Neural cell (in vitro differentiated cells): ENCODE results near the gene BIRC2. TPM values are rescaled to one million over a fixed set of nuclear protein-coding genes. Genes with fewer than 3 reads are reported as not detected.
"Not testable (repeated sequence)": the region's sequence is repeated elsewhere in the genome, so short reads cannot be mapped to it uniquely, and the experiment has no call there.

ENCODE experiments used
- H2AFZ ChIP-seq: fragments of 200-600, 300-800 bp; sonication (generic), shearing (Covaris generic); 2 replicates; pipeline ENCODE4 v1.6.0; 2014; ENCODE audit warnings: low read depth, mild to moderate bottlenecking, antibody characterized with exemption, low read length, moderate library complexity
- H3F3A ChIP-seq: fragments of 200-600 bp; shearing (Covaris generic); 2 replicates; pipeline ENCODE4 v1.6.1; 2016; ENCODE audit warnings: mild to moderate bottlenecking, moderate library complexity, mixed read lengths, antibody characterized with exemption, low read length; ENCODE audit not compliant: insufficient read depth, poor library complexity, severe bottlenecking
- H3K27ac ChIP-seq: fragments of 200-600, 300-800 bp; sonication (generic), shearing (Covaris generic); 2 replicates; pipeline ENCODE4 v1.5.1; 2014; ENCODE audit warnings: mild to moderate bottlenecking, low read length, moderate library complexity
- H3K27me3 ChIP-seq: fragments of 300-800, 200-600 bp; sonication (generic), shearing (Covaris generic); 2 replicates; pipeline ENCODE4 v1.6.0; 2014; ENCODE audit warnings: mild to moderate bottlenecking, low read depth, low read length, moderate library complexity; ENCODE audit not compliant: insufficient read depth
- H3K36me3 ChIP-seq: fragments of 300-800, 200-600 bp; sonication (generic), shearing (Covaris generic); 2 replicates; pipeline ENCODE4 v1.5.1; 2014; ENCODE audit warnings: mild to moderate bottlenecking, antibody characterized with exemption, low read length, moderate library complexity; ENCODE audit not compliant: insufficient read depth
- H3K4me2 ChIP-seq: fragments of 300-800, 200-600 bp; sonication (generic), shearing (Covaris generic); 2 replicates; pipeline ENCODE4 v1.6.0; 2014; ENCODE audit warnings: mild to moderate bottlenecking, low read length
- H3K4me3 ChIP-seq: fragments of 300-800, 200-600 bp; sonication (generic), shearing (Covaris generic); 2 replicates; pipeline ENCODE4 v1.5.1; 2014; ENCODE audit warnings: mild to moderate bottlenecking, low read length, moderate library complexity
- H3K79me2 ChIP-seq: fragments of 200-600 bp; shearing (Covaris generic); replicated peaks from 2 replicates; pipeline ENCODE4 v1.6.0; 2014; ENCODE audit warnings: mild to moderate bottlenecking, low read length, moderate library complexity; ENCODE audit not compliant: insufficient read depth
- H3K9ac ChIP-seq: fragments of 300-800, 200-600 bp; sonication (generic), shearing (Covaris generic); 2 replicates; pipeline ENCODE4 v1.6.1; 2016; ENCODE audit warnings: mild to moderate bottlenecking, low read length, mixed read lengths
- H3K9me2 ChIP-seq: fragments of 200-600 bp; shearing (Covaris generic); 2 replicates; pipeline ENCODE4 v1.6.1; 2016; ENCODE audit warnings: mild to moderate bottlenecking, low read length, mixed read lengths; ENCODE audit not compliant: insufficient read depth
- H3K9me3 ChIP-seq: fragments of 200-600, 300-800 bp; sonication (generic), shearing (Covaris generic); 2 replicates; pipeline ENCODE4 v1.6.1; 2016; ENCODE audit warnings: mild to moderate bottlenecking, mixed run types, low read length, moderate library complexity, mixed read lengths
- H4K20me1 ChIP-seq: fragments of 200-600 bp; shearing (Covaris generic); 2 replicates; pipeline ENCODE4 v1.6.1; 2016; ENCODE audit warnings: mild to moderate bottlenecking, mixed run types; ENCODE audit not compliant: insufficient read depth
- CTCF ChIP-seq: fragments of 450-650 bp; IDR thresholded peaks from 2 replicates; pipeline ENCODE4 v1.5.1; 2014; ENCODE audit warnings: antibody characterized with exemption, mild to moderate bottlenecking, moderate library complexity; ENCODE audit not compliant: poor library complexity, severe bottlenecking
- EP300 ChIP-seq: fragments of 450-650 bp; conservative IDR thresholded peaks from 2 replicates; pipeline ENCODE4 v1.6.1; 2014; ENCODE audit warnings: antibody characterized with exemption, mild to moderate bottlenecking, moderate library complexity; ENCODE audit not compliant: poor library complexity, severe bottlenecking
- EZH2 ChIP-seq: fragments of 200-600, 300-800 bp; shearing (Covaris generic), sonication (generic); IDR thresholded peaks from 2 replicates; pipeline ENCODE4 v1.6.1; 2014; ENCODE audit warnings: antibody characterized with exemption, low read length, borderline replicate concordance, mild to moderate bottlenecking; ENCODE audit not compliant: insufficient read depth, poor library complexity, severe bottlenecking
- MXI1 ChIP-seq: fragments of 450-650 bp; conservative IDR thresholded peaks from 2 replicates; pipeline ENCODE4 v1.6.1; 2014; ENCODE audit warnings: antibody characterized with exemption, mild to moderate bottlenecking; ENCODE audit not compliant: poor library complexity, severe bottlenecking
- POLR2AphosphoS5 ChIP-seq: IDR thresholded peaks from 2 replicates; pipeline ENCODE4 v1.6.1; 2012
- RAD21 ChIP-seq: fragments of 450-650 bp; conservative IDR thresholded peaks from 2 replicates; pipeline ENCODE4 v1.6.1; 2014; ENCODE audit warnings: antibody characterized with exemption, mild to moderate bottlenecking, moderate library complexity
- REST ChIP-seq: IDR thresholded peaks from 2 replicates; pipeline ENCODE4 v1.6.1; 2012; ENCODE audit warnings: borderline replicate concordance
- SMC3 ChIP-seq: fragments of 450-650 bp; conservative IDR thresholded peaks from 2 replicates; pipeline ENCODE4 v1.6.1; 2014; ENCODE audit warnings: antibody characterized with exemption, mild to moderate bottlenecking, moderate library complexity; ENCODE audit not compliant: poor library complexity
- TAF1 ChIP-seq: IDR thresholded peaks from 2 replicates; pipeline ENCODE4 v1.6.1; 2012; ENCODE audit warnings: low read depth
- polyA plus RNA-seq: library from polyadenylated mRNA; depleted of rRNA; stranded (reverse); fragments of >200 nt; gene quantifications from 2 replicates; pipeline ENCODE4 v1.2.3, GENCODE V29; 2014

BIRC2 gene
- polyA plus RNA-seq, 1 donor from 2014 or later: 68.7 TPM

DNA sequence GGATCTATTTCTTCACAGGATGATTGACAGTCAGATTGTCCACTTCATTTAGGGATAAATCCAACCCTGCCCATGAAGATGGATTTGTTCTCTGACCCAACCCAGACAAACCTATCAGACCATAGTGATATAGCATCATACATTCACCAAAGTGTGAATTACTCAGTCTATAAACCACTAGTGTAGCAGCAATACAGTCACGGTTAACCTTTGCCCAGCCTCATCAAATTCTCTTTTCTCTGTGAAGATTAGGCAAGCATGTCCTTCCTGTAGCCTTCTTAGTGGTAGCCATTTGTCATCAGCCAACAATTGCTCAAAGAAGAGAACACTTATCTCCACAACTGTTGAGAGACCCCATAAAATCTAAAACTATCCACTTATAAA is 14.4 kb upstream of the BIRC2 start:
- H3K79me2 ChIP-seq: no peaks in the 10 kb centered on the region
- no peaks in the 10 kb centered on the region for H4K20me1 ChIP-seq
- H3K4me3 ChIP-seq: no peak overlapping the region
- TF ChIP-seq REST: no peak
- no peak for TF ChIP-seq EZH2
- TF ChIP-seq RAD21: no peak
- TF ChIP-seq TAF1: no peak
- TF ChIP-seq SMC3: no peak
- TF ChIP-seq EP300: no peak
- TF ChIP-seq CTCF: no peak
- TF ChIP-seq POLR2AphosphoS5: no peak
- no peak for TF ChIP-seq MXI1
- no peaks in the 10 kb centered on the region for H3F3A ChIP-seq
- no peaks in the 10 kb centered on the region for H3K9me2 ChIP-seq
- H3K27ac ChIP-seq: no peak overlapping the region
- no peaks in the 10 kb centered on the region for H3K36me3 ChIP-seq
- no peak overlapping the region for H3K4me2 ChIP-seq
- H3K27me3 ChIP-seq: no peaks in the 10 kb centered on the region
- no peak overlapping the region for H2AFZ ChIP-seq
- H3K9me3 ChIP-seq: no peaks in the 10 kb centered on the region
- H3K9ac ChIP-seq: no peak overlapping the region

DNA sequence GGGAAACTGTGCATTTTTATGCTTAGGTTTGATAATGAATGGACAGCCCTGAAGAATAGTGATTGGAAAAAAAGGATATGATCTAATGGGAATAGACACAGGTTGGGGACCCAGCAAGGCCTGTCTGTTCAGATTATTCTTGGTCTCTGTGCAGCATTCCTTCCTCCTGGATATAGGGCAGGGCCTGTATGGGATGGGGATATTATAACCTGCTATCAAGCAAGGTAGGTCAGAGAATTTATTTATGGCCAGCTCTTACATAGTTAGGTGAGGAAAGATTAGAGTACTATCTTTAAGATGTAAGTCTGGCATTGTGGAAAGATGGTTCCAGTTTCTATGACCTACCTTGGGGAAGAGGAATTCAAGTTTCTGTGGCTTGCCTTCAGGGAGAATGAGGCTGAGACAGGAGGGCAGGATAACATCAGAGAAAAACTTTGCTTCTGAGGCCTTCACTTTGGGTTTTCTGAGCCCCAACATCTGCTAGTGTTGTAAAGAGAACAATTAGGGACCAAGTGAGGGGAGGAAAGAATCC is 8.5 kb upstream of the BIRC2 start:
- no peaks in the 10 kb centered on the region for H3K9me3 ChIP-seq
- H2AFZ ChIP-seq: no peak overlapping the region
- H3K79me2 ChIP-seq: no peaks in the 10 kb centered on the region
- H3K9me2 ChIP-seq: no peaks in the 10 kb centered on the region
- TF ChIP-seq POLR2AphosphoS5: no peak
- TF ChIP-seq CTCF: no peak
- no peak for TF ChIP-seq SMC3
- no peak for TF ChIP-seq MXI1
- no peak for TF ChIP-seq EZH2
- TF ChIP-seq RAD21: no peak
- TF ChIP-seq TAF1: no peak
- TF ChIP-seq EP300: no peak
- TF ChIP-seq REST: no peak
- H3K36me3 ChIP-seq: no peaks in the 10 kb centered on the region
- no peak overlapping the region for H3K4me3 ChIP-seq
- no peaks in the 10 kb centered on the region for H3K27me3 ChIP-seq
- no peak overlapping the region for H3K4me2 ChIP-seq
- H3K27ac ChIP-seq: no peak overlapping the region
- H3K9ac ChIP-seq: no peak overlapping the region
- no peaks in the 10 kb centered on the region for H3F3A ChIP-seq
- no peaks in the 10 kb centered on the region for H4K20me1 ChIP-seq

DNA sequence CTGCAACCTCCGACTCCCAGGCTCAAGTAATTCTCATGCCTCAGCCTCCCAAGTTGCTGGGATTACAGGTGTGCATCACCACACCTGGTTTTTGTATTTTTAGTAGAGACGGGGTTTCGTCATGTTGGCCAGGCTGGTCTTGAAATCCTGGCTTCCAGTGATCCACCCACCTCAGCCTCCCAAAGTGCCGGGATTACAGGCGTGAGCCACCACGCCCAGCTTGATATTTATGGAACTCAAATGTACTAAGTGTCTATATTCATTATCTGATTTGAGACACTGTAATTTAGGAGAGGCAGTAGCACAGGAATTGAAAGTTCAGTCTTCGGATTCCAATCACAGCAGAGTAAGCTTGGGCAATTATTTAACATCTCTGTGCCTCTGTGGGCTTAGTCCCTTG is 5.7 kb upstream of the BIRC2 start:
- not testable (repeated sequence) for H3K4me3 ChIP-seq, H3F3A ChIP-seq, H3K4me2 ChIP-seq, H2AFZ ChIP-seq, H3K27ac ChIP-seq, H3K79me2 ChIP-seq, H3K9me2 ChIP-seq, H3K9me3 ChIP-seq, H3K9ac ChIP-seq, H4K20me1 ChIP-seq, H3K27me3 ChIP-seq, H3K36me3 ChIP-seq
